Natural killer cell (primary cell): ENCODE data around the gene CACFD1. TPM values are rescaled to one million over a fixed set of nuclear protein-coding genes. Genes with fewer than 3 reads are reported as not detected.

Experiments used
- ATAC-seq, 3 donors: fragments of 150-1000 bp in 2 of 3; fragments of 200-7000 bp in 1 of 3; cut with Tn5 transposase; 1 replicate in 1 of 3; 2 replicates in 2 of 3; pipeline ENCODE4 v1.10.0; 2021; ENCODE audit warnings: mild to moderate bottlenecking in 2 of 3, moderate library complexity in 2 of 3
- DNase-seq, 2 donors: peaks; one replicate each; pipeline versions ENCODE4 v3.0.0 to v3.0.0-alpha.2; 2013 to 2021; ENCODE audit warnings: mixed read lengths in 1 of 2
- H3K27ac ChIP-seq: one replicate; pipeline ENCODE4 v1.5.1; 2013; ENCODE audit warnings: mild to moderate bottlenecking, low read length
- H3K27me3 ChIP-seq: one replicate; pipeline ENCODE4 v1.6.1; 2013; ENCODE audit warnings: low read length; ENCODE audit not compliant: control insufficient read depth, insufficient read depth
- H3K36me3 ChIP-seq: one replicate; pipeline ENCODE4 v1.6.1; 2013; ENCODE audit warnings: low read length; ENCODE audit not compliant: control insufficient read depth, insufficient read depth
- H3K4me1 ChIP-seq: one replicate; pipeline ENCODE4 v1.6.1; 2013; ENCODE audit warnings: low read length; ENCODE audit not compliant: control insufficient read depth, insufficient read depth
- H3K4me3 ChIP-seq: one replicate; pipeline ENCODE4 v1.5.1; 2013; ENCODE audit warnings: low read length
- H3K9me3 ChIP-seq: one replicate; pipeline ENCODE4 v1.6.1; 2013; ENCODE audit warnings: low read length; ENCODE audit not compliant: control insufficient read depth, insufficient read depth
- H3K27ac Mint-ChIP-seq, 2 donors: one replicate each; pipeline ENCODE4 v1.8.0; 2022; ENCODE audit warnings: mild to moderate bottlenecking in 2 of 2, mixed read lengths in 2 of 2, moderate library complexity in 1 of 2
- H3K27me3 Mint-ChIP-seq, 2 donors: one replicate each; pipeline ENCODE4 v1.8.0; 2022; ENCODE audit warnings: low read depth in 2 of 2, mixed read lengths in 2 of 2
- H3K36me3 Mint-ChIP-seq: one replicate; pipeline ENCODE4 v1.8.0; 2022; ENCODE audit warnings: mixed read lengths
- H3K4me1 Mint-ChIP-seq, 2 donors: one replicate each; pipeline ENCODE4 v1.8.0; 2022; ENCODE audit warnings: mixed read lengths in 2 of 2
- H3K4me3 Mint-ChIP-seq: one replicate; pipeline ENCODE4 v1.8.0; 2022; ENCODE audit warnings: mild to moderate bottlenecking, moderate library complexity, mixed read lengths
- H3K9me3 Mint-ChIP-seq, 2 donors: one replicate each; pipeline ENCODE4 v1.8.0; 2022; ENCODE audit warnings: mixed read lengths in 2 of 2
- WGBS: methylation state at CpG from one replicate; pipeline ENCODE4 v1.1.7; 2013; ENCODE audit warnings: missing lambda C conversion rate; ENCODE audit not compliant: insufficient coverage; 5-methylcytosine and 5-hydroxymethylcytosine counted together
- intact Hi-C: fragments of 100-400 bp; cut with micrococcal nuclease; formaldehyde crosslinking; loops from one replicate; pipeline ENCODE4 v1.14.2; 2022
- total RNA-seq, 4 donors: library from RNA; stranded (reverse); fragments of 120-200 nt in 1 of 4; gene quantifications; one replicate each; pipeline versions ENCODE4 v1.2.3 to v1.2.4, GENCODE V29; 2013 to 2022
- TF ChIP-seq, protein P1 (sequence below): fragments of 200-600 bp; IDR thresholded peaks from one replicate; pipeline ENCODE4 v1.8.0; 2022; ENCODE audit warnings: antibody characterized with exemption

The CACFD1 gene
- total RNA-seq, result 1 to 10 TPM; 4.5 to 8.3 (median 5.4) TPM
- 5.7 TPM for total RNA-seq (2013)

GRCh38 chr9:133459476-133460404 lies at the start of gene CACFD1:
Gene CACFD1 (plus strand): TSS chr9:133459978. CDS start chr9:133460067, 89 bp downstream.
- H3K36me3 Mint-ChIP-seq, result no peaks in the 10 kb centered on the region
- Histone ChIP-seq H3K4me1 (peaks cover 23% of the 10 kb centered on the region), H3K27me3 (no peaks in the 10 kb centered on the region), H3K9me3 (no peaks in the 10 kb centered on the region), H3K4me3 (peak within 1 kb of the TSS; percentile 81), H3K36me3 (no peaks in the 10 kb centered on the region), H3K27ac (peak within 1 kb of the TSS; percentile 90)
- H3K27ac Mint-ChIP-seq, result peak within 1 kb of the TSS; percentile 92 to 97
- DNase-seq (peak; percentile 88 to 94), ATAC-seq (peak; percentile 84 to 90 (median 85))
- H3K4me3 Mint-ChIP-seq, result peak within 1 kb of the TSS; percentile 98
- intact Hi-C loops, result loop anchor here (1.0 kb wide), 1 partner anchor 20 kb away; the partner anchor contains the start of gene SLC2A6
- WGBS, result under 1% methylated on average over 79 of the region's 86 CpGs
- H3K27me3 Mint-ChIP-seq, result no peaks in the 10 kb centered on the region
- H3K9me3 Mint-ChIP-seq, result no peaks in the 10 kb centered on the region
- H3K4me1 Mint-ChIP-seq, result peaks cover 0 to 14% of the 10 kb centered on the region in 2 donors
- TF ChIP-seq, protein P1, sequence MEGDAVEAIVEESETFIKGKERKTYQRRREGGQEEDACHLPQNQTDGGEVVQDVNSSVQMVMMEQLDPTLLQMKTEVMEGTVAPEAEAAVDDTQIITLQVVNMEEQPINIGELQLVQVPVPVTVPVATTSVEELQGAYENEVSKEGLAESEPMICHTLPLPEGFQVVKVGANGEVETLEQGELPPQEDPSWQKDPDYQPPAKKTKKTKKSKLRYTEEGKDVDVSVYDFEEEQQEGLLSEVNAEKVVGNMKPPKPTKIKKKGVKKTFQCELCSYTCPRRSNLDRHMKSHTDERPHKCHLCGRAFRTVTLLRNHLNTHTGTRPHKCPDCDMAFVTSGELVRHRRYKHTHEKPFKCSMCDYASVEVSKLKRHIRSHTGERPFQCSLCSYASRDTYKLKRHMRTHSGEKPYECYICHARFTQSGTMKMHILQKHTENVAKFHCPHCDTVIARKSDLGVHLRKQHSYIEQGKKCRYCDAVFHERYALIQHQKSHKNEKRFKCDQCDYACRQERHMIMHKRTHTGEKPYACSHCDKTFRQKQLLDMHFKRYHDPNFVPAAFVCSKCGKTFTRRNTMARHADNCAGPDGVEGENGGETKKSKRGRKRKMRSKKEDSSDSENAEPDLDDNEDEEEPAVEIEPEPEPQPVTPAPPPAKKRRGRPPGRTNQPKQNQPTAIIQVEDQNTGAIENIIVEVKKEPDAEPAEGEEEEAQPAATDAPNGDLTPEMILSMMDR, result no peak

DNA sequence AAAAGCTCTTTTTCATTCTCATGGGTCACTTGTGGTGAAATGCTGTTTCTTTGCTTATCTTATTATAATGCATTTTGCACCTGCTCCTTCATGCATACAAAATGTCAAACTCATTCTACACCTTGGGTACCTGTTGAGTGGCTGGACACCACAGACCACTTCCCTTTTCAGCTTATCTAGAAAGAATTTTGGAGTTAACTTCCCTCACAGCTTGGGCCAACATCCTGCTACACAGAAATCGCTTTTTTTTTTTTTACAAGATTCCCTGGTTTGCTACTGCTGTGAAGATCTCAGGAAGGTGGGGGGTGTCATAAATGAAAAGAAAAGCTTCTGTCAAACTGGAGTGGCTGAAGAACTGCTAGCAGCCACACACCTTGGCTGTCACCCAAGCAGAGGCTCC lies 44.6 kb upstream of the CACFD1 start:
- peaks cover 44 to 58% of the 10 kb centered on the region in 2 donors for H3K4me1 Mint-ChIP-seq
- H3K27me3 ChIP-seq, result no peaks in the 10 kb centered on the region
- H3K27ac Mint-ChIP-seq, result peak overlapping the region in 1 of 2 donors; percentile 36
- no peak for DNase-seq
- no peaks in the 10 kb centered on the region for H3K9me3 ChIP-seq
- ATAC-seq, result no peak
- H3K36me3 Mint-ChIP-seq, result peaks cover 9% of the 10 kb centered on the region
- TF ChIP-seq, protein P1, result no peak
- H3K4me3 ChIP-seq, result no peak overlapping the region
- no peaks in the 10 kb centered on the region for H3K27me3 Mint-ChIP-seq
- no peaks in the 10 kb centered on the region for H3K9me3 Mint-ChIP-seq
- intact Hi-C loops, result no loop called here
- peaks cover 30% of the 10 kb centered on the region for H3K4me1 ChIP-seq
- no peak overlapping the region for H3K4me3 Mint-ChIP-seq
- peaks cover 43% of the 10 kb centered on the region for H3K36me3 ChIP-seq
- no CpG with 5 or more reads among the region's 1 CpG for WGBS
- H3K27ac ChIP-seq, result no peak overlapping the region

DNA sequence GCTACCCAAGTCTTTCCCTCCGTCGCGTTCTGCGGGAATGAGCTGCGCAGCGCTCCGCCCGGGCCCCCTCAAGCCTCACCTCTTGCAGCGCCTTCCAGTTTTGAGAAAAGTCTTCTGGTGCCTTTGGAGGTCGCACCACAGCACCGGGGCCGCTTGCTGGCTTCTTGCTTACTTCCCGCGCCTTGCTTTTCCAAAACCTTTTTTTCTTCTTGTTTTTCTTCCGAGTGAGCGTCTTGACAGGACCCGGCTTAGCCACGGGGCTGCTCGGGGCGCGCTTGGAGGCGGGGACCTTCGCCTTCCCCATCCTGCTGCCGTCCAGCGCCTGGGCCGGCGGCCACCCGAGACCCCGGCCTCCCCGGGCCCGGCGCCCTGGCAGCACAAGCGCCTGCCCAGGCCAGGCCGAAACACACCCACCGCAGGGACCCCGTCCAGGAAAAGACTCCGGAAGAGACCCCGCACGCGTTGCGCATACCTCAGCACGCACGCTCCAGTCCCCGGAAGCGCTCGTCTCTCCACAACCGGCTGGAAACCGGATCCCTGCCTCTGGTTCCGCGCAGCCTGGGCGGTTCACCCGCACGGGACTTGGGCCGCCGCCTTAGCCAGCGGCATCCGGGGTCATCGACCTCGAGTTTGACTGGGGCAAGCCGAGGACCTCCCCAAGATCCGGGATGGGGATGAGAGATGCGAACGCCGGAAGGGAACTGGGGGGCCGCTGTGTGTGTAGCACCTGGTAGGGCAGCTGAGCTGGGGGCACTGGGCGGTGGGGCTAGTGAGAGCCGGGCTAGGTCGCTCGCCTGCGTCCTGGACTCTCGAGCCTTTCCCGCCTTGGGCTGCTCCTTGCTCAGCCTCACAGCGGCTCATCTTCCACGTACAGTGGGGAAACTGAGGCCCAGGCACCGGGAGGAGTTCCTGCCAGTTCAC lies 42.0 kb upstream of the CACFD1 start, which contains the start of gene REXO4:
Gene REXO4 (minus strand): TSS at position 470 of the 921 bp plus-strand sequence. CDS start 166 bp downstream, at position 304.
- Mint-ChIP-seq H3K4me3 (peak within 1 kb of the TSS; percentile 90), H3K36me3 (no peaks in the 10 kb centered on the region), H3K9me3 (no peaks in the 10 kb centered on the region), H3K27me3 (no peaks in the 10 kb centered on the region), H3K4me1 (peaks cover 44 to 58% of the 10 kb centered on the region in 2 donors), H3K27ac (peak within 1 kb of the TSS; percentile 84 to 89)
- DNase-seq (peak; percentile 74 to 91), ATAC-seq (peak; percentile 86 to 89 (median 89))
- TF ChIP-seq, protein P1, result no peak
- Histone ChIP-seq H3K27me3 (no peaks in the 10 kb centered on the region), H3K4me3 (peak within 1 kb of the TSS; percentile 80), H3K36me3 (peaks cover 19% of the 10 kb centered on the region), H3K27ac (peak within 1 kb of the TSS; percentile 90), H3K4me1 (peaks cover 36% of the 10 kb centered on the region), H3K9me3 (no peaks in the 10 kb centered on the region)
- intact Hi-C loops, result no loop called here
- under 1% methylated on average over 75 of the region's 75 CpGs for WGBS
